ENCODE results near the gene LRRC28. TPM values are rescaled to one million over a fixed set of nuclear protein-coding genes. Genes with fewer than 3 reads are reported as not detected.

Gene LRRC28
- total and polyA plus RNA-seq, 2 of the 4 experiments (the other 2 are of a cell fraction) = 12.7 to 21.1 TPM

GRCh38 chr15:99439524-99439835, 188.2 kb downstream of the LRRC28 start:
- Histone ChIP-seq H3K14ac (replicated peaks; ENCODE audit: low read depth, low read length) (no peak overlapping the region), H2AK9ac (replicated peaks; ENCODE audit: low read depth, low read length, poor library complexity) (no peak overlapping the region), H2BK120ac (ENCODE audit: low read depth, low read length) (no peak overlapping the region), H2BK15ac (ENCODE audit: low read depth, low read length) (no peak overlapping the region), H4K8ac (ENCODE audit: low read depth in 2 of 2, low read length in 2 of 2) (no peak overlapping the region), H3K56ac (ENCODE audit: extremely low read depth, insufficient read depth, low read length) (no peak overlapping the region), H3K4ac (ENCODE audit: low read depth, low read length) (no peak overlapping the region), H4K20me1 (ENCODE audit: insufficient read depth, low read length) (no peaks in the 10 kb centered on the region), H3K9me3 (ENCODE audit: control insufficient read depth, insufficient read depth, low read length) (no peaks in the 10 kb centered on the region), H3K79me1 (ENCODE audit: low read depth in 1 of 2, low read length in 2 of 2) (peaks cover 0 to 6% of the 10 kb centered on the region in 2 experiments; a peak in 1 of 4 replicates), H4K91ac (ENCODE audit: insufficient read depth, low read depth, low read length) (no peak overlapping the region), H3K23ac (ENCODE audit: low read depth, low read length) (no peak overlapping the region), H3K9ac (ENCODE audit: low read depth, low read length) (no peak overlapping the region), H3K4me3 (ENCODE audit: insufficient read depth, low read depth, low read length) (no peak overlapping the region), H2AK5ac (ENCODE audit: low read depth, low read length) (no peak overlapping the region; the same call in 1 of the 2 replicates), H2BK20ac (ENCODE audit: low read depth, low read length) (no peak overlapping the region), H3K18ac (ENCODE audit: low read depth, low read length) (no peak overlapping the region), H3K9me1 (ENCODE audit: insufficient read depth, low read length) (peaks cover 22% of the 10 kb centered on the region), H3K4me1 (ENCODE audit: control insufficient read depth, insufficient read depth, low read length) (peaks cover 14% of the 10 kb centered on the region), H2AFZ (replicated peaks; ENCODE audit: low read length, poor library complexity) (no peak overlapping the region), H3K36me3 (ENCODE audit: control insufficient read depth, insufficient read depth, low read length) (no peaks in the 10 kb centered on the region), H3K27me3 (ENCODE audit: control insufficient read depth, insufficient read depth, low read length) (no peaks in the 10 kb centered on the region), H4K5ac (ENCODE audit: low read depth, low read length) (no peak overlapping the region), H3K4me2 (ENCODE audit: low read depth, low read length) (no peak overlapping the region), H3K27ac (ENCODE audit: insufficient read depth, low read length) (no peak overlapping the region), H2BK5ac (ENCODE audit: low read depth, low read length, poor library complexity, severe bottlenecking) (no peak overlapping the region)
- ATAC-seq (ENCODE audit: low read depth) (no peak), DNase-seq (no peak)
- ChIA-PET POLR2A (ENCODE audit: unreplicated experiment) (no interaction called here), CTCF (interaction anchor here (0.8 kb wide), 1 partner anchor 265 kb away, joined by 8 read pairs; no protein-coding TSS in a partner anchor)
- in situ Hi-C loops (cut with MboI; ENCODE audit: low sequenced_read_pairs) = no loop called here
- 100% methylated on average over 4 of the region's 9 CpGs; no CpG with 5 or more reads in 1 of the 2 experiments for WGBS, 2 experiments (ENCODE audit: extremely low coverage in 2 of 2, insufficient read length in 1 of 2)
- intact Hi-C loops (cut with micrococcal nuclease) = no loop called here
- no TSS peak for BruUV-seq (replicated peaks)
- no peak for TF ChIP-seq CEBPB (IDR thresholded peaks at IDR 0.05; ENCODE audit: low read depth, low read length)
- no peak for TF ChIP-seq NFE2L2 (IDR thresholded peaks at IDR 0.05; ENCODE audit: low read depth, low read length)
- no peak for TF ChIP-seq MAZ (IDR thresholded peaks at IDR 0.05; ENCODE audit: borderline replicate concordance, low read depth, low read length)
- TF ChIP-seq SMC3 (IDR thresholded peaks at IDR 0.05; ENCODE audit: low read depth, low read length) = no peak
- TF ChIP-seq MAFK (IDR thresholded peaks at IDR 0.05; ENCODE audit: low read depth, low read length) = no peak
- TF ChIP-seq USF2 (IDR thresholded peaks at IDR 0.05; ENCODE audit: low read depth, low read length) = no peak
- TF ChIP-seq RFX5 (IDR thresholded peaks at IDR 0.05; ENCODE audit: low read depth, low read length) = no peak
- TF ChIP-seq CTCF (conservative IDR thresholded peaks at IDR 0.05; ENCODE audit: low read depth, low read length) = no peak
- no peak for TF ChIP-seq POLR2A (IDR thresholded peaks at IDR 0.05; ENCODE audit: low read depth, low read length)
- TF ChIP-seq MXI1 (IDR thresholded peaks at IDR 0.05; ENCODE audit: borderline replicate concordance, low read depth, low read length) = no peak
- TF ChIP-seq FOS (IDR thresholded peaks at IDR 0.05; ENCODE audit: low read depth, low read length) = no peak
- TF ChIP-seq CHD1 (IDR thresholded peaks at IDR 0.05; ENCODE audit: low read depth, low read length) = no peak
- TF ChIP-seq ELK1 (IDR thresholded peaks at IDR 0.05; ENCODE audit: borderline replicate concordance, low read depth, low read length) = no peak
- no peak for TF ChIP-seq RAD21 (IDR thresholded peaks at IDR 0.05; ENCODE audit: low read length)
- TF ChIP-seq RCOR1 (IDR thresholded peaks at IDR 0.05; ENCODE audit: insufficient replicate concordance, low read length) = no peak
- TF ChIP-seq BHLHE40 (IDR thresholded peaks at IDR 0.05; ENCODE audit: low read depth, low read length) = no peak
- dilution Hi-C loops (cut with HindIII; ENCODE audit: low sequenced_read_pairs, unreplicated experiment) = no loop called here
